HG03066 (cell line): ENCODE results near the gene PHKG1.
A peak's percentile ranks its signal among the peaks of the same experiment; 100 is the strongest.
"Not testable (repeated sequence)": the region's sequence is repeated elsewhere in the genome, so short reads cannot be mapped to it uniquely, and the experiment has no call there.

Experiments
- ATAC-seq: cut with Tn5 transposase; IDR thresholded peaks from one replicate; pipeline ENCODE4 v1.9.1; 2021; ENCODE audit warnings: low read depth; ENCODE audit not compliant: unreplicated experiment

PHKG1 gene

GRCh38 chr7:56046721-56047445 is 45.9 kb downstream of the PHKG1 start:
- ATAC-seq, result no peak

- not testable (repeated sequence) for ATAC-seq
Observed at GRCh38 chr7:56045758-56046157, 47.0 kb downstream of the PHKG1 start.

- no peak for ATAC-seq
Observed at GRCh38 chr7:56040730-56041129, 52.0 kb downstream of the PHKG1 start.

- ATAC-seq, result peak; percentile 92
Observed at GRCh38 chr7:56033671-56034432, 58.9 kb downstream of the PHKG1 start.

GRCh38 chr7:56032578-56032977 is 60.2 kb downstream of the PHKG1 start:
- not testable (repeated sequence) for ATAC-seq

GRCh38 chr7:56031556-56031955 is 61.2 kb downstream of the PHKG1 start:
- not testable (repeated sequence) for ATAC-seq

- ATAC-seq, result no peak
Observed at GRCh38 chr7:56030340-56030739, 62.4 kb downstream of the PHKG1 start.
